ENCODE measurements around the gene UBAC2.

DNA sequence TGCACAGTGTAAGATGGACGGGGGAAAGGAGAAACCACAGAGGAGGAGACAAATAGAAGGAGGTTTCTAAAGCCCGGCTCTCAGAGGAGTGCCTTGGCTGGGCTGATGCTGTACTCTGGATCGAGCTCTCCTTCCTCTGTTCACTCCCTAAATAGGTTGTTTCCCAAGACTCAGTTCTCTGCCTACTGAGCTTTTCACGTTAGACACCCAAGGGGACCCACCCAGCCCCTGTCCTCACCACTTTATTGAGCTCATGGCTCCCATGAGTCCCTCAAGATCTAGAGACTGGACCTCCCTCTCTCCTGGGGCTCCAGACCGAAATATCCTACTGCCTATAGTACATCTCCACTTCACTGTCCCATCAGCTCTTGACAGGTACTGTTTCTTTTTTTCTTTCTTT lies 144.7 kb downstream of the UBAC2 start:
- TF ChIP-seq JUN (IDR thresholded peaks at IDR 0.05; ENCODE audit: borderline replicate concordance, insufficient read depth, insufficient read length, low read depth) (no peak), POLR2AphosphoS5 (IDR thresholded peaks at IDR 0.05; ENCODE audit: insufficient read depth, low read depth, low read length) (no peak), CTCF (IDR thresholded peaks at IDR 0.05; ENCODE audit: extremely low read depth in 1 of 2, insufficient read depth in 1 of 2, low read depth in 1 of 2, low read length in 2 of 2) (no peak), MYC (IDR thresholded peaks at IDR 0.05; ENCODE audit: low read depth, low read length) (no peak), POLR2A (IDR thresholded peaks at IDR 0.05; ENCODE audit: low read depth, low read length) (no peak), MAX (IDR thresholded peaks at IDR 0.05; ENCODE audit: insufficient read depth, insufficient read length) (no peak), GATA2 (IDR thresholded peaks at IDR 0.05; ENCODE audit: insufficient read depth, insufficient read length, low read depth, low read length) (no peak), EZH2 (IDR thresholded peaks at IDR 0.05; ENCODE audit: borderline replicate concordance, low read depth, low read length, severe bottlenecking) (no peak)
